ENCODE results near the gene TMEM131L.
"Not testable (repeated sequence)": the region's sequence is repeated elsewhere in the genome, so short reads cannot be mapped to it uniquely, and the experiment has no call there.

Gene TMEM131L, protein sequence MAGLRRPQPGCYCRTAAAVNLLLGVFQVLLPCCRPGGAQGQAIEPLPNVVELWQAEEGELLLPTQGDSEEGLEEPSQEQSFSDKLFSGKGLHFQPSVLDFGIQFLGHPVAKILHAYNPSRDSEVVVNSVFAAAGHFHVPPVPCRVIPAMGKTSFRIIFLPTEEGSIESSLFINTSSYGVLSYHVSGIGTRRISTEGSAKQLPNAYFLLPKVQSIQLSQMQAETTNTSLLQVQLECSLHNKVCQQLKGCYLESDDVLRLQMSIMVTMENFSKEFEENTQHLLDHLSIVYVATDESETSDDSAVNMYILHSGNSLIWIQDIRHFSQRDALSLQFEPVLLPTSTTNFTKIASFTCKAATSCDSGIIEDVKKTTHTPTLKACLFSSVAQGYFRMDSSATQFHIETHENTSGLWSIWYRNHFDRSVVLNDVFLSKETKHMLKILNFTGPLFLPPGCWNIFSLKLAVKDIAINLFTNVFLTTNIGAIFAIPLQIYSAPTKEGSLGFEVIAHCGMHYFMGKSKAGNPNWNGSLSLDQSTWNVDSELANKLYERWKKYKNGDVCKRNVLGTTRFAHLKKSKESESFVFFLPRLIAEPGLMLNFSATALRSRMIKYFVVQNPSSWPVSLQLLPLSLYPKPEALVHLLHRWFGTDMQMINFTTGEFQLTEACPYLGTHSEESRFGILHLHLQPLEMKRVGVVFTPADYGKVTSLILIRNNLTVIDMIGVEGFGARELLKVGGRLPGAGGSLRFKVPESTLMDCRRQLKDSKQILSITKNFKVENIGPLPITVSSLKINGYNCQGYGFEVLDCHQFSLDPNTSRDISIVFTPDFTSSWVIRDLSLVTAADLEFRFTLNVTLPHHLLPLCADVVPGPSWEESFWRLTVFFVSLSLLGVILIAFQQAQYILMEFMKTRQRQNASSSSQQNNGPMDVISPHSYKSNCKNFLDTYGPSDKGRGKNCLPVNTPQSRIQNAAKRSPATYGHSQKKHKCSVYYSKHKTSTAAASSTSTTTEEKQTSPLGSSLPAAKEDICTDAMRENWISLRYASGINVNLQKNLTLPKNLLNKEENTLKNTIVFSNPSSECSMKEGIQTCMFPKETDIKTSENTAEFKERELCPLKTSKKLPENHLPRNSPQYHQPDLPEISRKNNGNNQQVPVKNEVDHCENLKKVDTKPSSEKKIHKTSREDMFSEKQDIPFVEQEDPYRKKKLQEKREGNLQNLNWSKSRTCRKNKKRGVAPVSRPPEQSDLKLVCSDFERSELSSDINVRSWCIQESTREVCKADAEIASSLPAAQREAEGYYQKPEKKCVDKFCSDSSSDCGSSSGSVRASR (N-terminal part only)

DNA sequence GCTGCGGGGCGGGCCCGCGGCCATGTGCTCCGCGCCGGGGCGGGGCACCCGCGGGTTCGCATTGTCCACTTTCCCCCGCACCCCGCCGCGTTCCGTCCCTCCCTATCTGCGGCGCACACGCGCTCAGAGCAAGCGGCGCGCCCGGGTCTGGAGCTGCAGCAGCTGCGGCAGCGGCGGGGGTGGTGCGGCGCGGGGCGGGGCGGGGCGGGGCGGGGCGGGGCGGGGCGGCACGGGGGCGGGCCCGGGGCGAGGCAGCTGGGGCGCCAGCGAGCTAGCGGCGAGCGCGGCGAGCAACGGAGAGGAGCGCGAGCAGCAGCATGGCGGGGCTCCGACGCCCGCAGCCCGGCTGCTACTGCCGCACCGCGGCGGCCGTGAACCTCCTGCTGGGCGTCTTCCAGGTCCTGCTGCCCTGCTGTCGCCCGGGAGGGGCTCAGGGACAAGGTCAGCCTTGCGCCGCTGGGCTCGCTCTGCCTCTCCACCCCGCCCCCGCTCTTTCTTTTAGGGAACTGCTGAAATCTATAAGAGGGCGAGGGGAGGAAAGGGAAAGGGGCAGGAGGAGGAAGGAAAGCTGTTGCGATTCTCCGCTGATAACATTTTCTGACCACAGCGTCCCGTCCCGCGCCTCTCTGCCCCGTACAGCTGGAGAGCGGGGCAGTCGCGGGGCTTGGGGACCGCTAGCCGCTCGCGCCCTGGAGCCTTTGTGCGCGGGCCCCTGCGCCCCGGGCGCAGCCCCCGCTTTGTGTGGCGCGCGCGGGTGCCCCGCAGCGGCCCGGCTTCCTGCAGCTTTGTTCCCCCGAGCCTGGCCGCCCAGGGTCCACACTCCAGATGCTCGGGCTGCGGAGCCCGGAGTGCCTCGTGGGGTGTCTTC, at the start of gene TMEM131L:
Gene TMEM131L, plus strand, starts transcription at position 280 of the 868 bp plus-strand sequence. Its CDS starts 38 bp downstream, at position 318.
- DNase-seq (ENCODE audit: low spot score), result peak; percentile 27

DNA sequence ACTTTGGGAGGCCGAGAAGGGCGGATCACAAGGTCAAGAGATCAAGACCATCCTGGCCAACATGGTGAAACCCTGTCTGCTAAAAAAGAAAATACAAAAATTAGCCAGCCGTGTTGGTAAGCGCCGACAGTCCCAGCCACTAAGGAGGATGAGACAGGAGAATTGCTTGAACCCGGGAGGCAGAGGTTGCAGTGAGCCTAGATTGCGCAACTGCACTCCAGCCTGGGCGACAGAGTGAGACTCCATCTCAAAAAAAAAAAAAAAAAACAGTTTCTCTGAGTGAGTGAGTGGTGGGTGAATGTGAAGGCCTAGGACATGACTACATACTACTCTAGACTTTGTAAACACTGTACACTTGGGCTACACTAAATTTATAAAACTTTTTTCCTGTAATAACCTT, 49.7 kb upstream of the TMEM131L start:
- not testable (repeated sequence) for DNase-seq (ENCODE audit: low spot score)

DNA sequence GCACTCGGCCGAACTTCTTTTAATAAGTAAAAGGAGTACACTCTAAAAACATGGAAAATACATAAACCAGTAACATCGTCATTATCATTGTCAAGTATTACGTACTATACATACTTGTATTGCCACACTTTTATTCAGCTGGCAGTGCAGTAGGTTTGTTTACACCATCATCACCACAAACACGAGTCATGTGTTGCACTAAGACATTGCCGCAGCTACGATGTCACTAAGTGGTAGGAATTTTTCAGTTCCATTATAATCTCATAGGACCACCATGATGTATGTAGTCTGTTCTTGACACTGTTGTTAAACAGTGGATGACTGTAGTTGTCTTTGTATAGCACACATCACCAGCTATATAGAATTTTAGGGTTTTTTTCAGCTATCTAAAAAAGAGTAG, 48.0 kb upstream of the TMEM131L start:
- no peak for DNase-seq (ENCODE audit: low spot score)

DNA sequence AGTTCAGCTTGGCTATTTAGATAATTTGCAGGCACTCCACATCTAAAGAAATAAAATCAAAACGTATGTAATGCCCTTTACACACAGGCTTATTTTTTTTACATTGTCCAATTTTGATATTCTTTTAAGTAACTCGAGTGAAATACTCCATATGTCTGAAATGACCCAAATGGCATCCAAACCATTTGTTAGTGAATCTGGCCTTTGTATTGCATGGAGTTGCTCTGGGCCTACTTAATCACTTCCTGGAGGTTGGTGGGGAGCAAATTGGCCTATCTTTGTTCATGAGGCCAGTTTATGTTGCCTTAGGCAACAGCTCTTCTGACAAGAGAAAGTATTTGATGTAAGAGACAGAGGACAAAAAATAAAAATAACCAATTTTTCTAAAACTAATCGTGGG, 47.6 kb upstream of the TMEM131L start:
- no peak for DNase-seq (ENCODE audit: low spot score)

DNA sequence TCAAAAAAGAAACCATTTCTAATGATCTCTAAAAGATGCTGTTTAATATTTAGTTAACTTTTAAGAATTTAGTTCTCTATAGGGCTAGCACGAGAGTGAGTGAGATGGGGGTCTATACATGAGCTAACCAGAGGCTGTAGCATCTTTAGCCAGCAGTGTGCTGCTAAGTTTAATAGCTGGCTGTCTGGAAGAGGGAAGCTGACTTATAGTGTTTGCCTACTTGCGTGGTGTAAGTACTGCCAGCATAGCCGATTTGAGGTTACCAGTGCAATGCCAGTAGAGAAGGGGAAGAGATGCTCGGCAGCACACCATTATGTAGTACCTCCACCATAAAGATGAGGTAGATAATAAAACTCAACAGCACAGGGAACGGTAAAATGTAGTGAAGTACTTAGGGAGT, 47.1 kb upstream of the TMEM131L start:
- no peak for DNase-seq (ENCODE audit: low spot score)

DNA sequence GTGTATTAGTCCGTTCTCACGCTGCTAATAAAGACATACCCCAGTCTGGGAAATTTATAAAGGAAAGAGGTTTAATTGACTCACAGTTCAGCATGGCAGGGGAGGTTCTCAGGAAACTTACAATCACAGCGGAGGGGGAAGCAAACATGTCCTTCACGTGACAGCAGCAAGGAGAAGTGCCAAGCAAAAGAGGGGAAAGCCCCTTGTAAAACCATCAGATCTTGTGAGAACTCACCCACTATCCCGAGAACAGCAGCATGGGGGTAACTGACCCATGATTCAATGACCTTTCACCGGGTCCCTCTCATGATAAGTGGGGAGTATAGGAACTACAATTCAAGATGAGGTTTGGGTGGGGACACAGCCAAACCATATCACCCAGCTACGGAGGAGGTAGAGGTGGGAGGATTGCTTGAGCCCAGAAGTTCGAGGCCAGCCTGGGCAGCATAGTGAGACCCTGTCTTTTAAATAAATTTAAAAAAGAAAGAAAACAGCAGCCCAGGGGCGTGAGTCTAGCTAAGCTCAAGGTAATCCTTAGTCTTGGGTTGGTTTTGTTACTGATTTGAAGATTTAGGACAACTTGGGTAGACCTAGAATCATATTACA, 46.4 kb upstream of the TMEM131L start:
- no peak for DNase-seq (ENCODE audit: low spot score)

DNA sequence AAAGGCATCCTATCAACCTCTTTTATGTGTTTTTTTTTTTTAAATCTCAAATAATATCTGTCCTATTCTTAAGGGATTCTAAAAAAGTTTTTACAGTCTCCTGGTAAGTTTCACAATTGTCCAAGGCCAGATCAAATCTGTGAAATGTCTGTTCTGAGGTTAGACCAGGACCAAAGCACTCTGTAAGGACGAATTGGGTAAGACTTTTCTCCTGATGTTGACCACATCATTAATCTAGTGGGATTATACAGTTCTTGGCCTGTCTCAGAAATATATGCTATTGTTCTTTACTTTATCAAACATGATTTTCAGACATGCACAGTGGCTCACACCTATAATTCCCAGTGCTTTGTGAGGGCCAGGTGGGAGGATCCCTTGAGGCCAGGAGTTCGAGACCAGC, 45.8 kb upstream of the TMEM131L start:
- no peak for DNase-seq (ENCODE audit: low spot score)

DNA sequence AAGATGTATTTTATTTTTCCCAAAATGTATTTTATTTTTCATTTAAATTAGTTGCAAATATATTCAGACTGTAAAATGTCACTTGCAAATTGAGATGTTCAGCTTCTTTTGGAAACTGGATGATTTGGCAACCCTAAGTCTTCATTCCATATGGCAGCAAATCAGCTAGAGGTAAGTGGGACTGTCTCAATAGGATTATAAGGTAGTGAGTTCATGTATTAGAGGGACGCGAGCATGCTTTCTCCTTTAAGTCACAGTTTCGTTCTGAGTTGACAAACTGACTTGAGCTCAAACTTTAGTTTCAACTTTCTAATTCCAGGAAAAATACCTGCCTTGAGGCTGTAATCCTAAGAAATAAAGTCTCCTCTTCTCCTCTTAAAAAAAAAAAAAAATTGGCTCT, 44.2 kb upstream of the TMEM131L start:
- DNase-seq (ENCODE audit: low spot score), result no peak

DNA sequence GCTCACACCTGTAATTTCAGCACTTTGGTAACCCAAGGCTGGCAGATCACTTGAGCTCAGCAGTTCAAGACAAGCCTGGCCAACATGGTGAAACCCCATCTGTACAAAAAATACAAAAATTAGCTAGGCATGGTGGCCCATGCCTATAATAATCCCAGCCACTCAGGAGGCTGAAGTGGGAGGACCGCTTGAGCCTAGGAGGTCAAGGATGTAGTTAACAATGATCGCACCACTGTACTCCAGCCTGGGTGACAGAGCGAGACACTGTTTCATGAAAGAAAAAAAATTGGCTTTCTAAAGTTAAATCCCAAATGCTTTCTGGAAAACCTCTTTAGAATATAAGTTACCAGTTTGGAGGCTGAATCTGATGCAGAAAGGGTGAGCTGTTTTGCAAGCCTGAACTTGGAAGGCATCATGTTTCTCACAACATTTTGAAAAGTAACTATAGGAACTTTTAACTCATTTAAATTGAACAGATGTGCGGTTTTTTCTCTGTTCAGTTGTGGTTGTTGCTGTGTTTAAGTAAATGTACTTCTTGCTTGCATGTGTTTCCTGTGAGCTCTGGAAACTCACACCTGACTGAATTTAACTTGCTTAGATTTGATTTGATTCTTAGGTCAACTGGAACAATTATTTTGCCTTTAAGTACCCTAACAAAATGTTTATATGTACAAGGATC, 39.8 kb upstream of the TMEM131L start:
- DNase-seq (ENCODE audit: low spot score), result no peak

DNA sequence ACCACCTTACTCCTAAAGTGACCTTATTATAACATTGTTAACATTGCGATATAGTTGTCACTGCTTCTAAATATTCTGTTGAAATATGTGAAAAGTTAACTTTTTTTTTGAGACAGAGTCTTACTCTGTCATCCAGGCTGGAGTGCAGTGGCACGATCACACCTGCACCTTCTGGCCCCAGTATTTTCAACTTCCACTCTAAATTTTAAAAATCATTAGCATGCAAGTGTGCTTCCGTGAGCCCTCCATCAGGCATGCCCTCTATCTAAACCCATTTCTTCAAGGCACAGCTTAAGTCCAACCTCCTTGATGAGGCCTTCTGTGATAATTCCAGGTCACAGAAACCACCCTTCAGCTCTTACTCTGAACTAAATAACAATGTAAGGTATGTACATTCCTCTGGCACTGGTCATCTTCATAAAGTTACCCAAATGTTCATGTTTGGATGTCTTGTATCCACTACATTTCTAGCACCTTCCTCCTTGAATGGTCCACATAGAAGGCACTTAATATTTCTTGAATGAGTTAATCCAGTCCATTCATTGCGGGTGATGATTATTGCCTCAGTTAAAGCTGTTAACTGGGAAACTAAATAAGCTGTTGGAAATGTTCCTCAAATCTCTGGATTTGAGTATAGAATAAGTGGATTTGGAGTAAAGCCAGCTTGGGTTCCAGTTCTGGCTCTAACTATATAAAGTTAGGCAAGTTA, 38.6 kb upstream of the TMEM131L start:
- DNase-seq (ENCODE audit: low spot score), result no peak

DNA sequence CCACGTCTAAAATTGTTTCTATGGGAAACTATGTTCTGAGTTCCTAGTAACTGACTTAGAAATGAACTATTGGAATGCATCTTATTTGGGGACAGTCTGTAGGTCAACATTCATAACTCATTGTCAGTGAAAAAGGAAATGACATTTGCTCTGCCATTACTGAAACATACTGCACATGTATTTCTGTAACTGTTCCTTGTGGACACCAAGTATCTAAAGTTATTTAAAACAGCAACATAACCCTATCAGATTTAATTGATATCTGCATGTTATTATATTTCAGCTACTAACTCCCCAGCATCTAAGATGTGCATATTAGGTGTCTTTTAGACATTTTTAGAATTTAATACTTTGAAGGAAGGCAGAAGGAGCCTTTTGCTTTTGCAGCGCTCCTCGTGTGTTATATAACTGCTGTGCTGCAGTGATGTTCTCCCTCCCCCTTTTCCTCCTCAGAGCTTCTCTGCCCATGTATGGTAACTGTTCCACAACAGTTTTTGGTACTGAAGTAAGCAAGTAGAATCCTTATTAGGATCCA, 37.2 kb upstream of the TMEM131L start:
- DNase-seq (ENCODE audit: low spot score), result no peak

DNA sequence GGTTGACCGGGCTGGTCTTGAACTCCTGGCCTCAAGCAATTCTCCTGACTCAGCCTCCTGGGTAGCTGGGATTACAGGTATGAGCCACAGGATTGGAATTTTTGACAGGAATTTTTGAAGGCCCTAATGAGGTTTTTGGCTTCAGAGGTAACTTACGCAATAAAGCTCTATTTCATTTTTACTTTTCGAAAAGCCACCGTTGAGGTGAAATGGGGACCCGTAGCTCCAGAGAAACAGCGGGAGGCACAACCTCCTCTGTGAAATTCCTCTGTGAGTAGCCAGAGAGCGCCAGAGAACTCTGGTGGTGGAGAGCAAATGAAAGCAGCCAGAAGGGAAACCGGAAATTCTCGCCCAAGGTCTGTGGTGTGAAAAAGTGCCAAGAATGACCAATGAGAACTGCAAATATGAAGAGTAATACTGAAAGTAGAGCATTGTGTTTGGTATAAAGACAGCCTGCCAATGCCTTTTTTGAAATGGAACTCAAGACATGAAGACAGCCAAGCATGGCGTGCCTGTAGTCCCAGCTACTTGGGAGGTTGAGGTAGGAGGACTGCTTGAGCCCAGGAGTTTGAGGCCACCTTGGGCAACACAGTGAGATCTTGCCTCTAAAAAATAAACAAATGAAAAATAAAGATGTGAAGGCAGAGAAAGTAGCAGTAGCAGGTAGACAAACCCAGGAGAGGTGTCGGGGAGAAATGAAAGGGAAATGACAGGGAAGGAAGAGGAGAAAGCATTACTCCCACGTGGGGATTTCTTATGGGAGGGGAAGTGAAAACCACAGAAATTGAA, 33.0 kb upstream of the TMEM131L start:
- peak; percentile 22 for DNase-seq (ENCODE audit: low spot score)

DNA sequence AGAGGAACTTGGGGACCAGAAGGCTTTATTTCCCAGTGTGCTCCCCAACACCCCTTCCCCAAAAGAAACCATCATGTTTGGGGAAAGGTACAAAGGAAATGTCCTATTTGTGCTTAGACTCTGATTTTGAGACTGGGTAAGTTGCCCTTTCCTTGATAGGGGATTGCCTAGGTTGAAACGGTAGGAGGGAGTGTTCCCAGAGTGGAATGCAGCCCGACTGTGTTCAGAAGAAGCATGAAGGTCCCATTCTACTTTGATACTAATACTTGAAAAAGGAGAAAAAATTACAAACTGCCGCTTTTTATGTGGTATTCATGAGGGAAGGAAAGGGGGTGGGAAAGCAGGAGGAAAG, 32.4 kb upstream of the TMEM131L start:
- DNase-seq (ENCODE audit: low spot score), result no peak

DNA sequence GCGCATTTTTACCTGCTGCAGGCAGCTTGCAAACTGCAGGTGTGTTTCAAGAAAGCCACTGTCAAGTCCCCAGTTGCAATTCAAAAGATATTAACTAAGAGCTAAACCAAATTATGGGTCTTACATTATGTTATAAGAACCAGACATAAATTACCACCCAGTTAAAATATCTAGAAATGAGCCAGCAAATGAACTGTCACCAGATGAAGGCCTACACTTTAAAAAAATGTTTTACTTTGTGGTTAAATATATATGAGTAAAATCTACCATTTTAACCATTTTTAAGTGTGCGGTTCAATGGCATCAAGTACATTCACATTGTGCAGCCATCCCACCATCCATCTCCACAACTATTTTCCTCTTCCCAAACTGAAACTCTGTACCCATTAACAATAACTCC, 32.0 kb upstream of the TMEM131L start:
- no peak for DNase-seq (ENCODE audit: low spot score)

DNA sequence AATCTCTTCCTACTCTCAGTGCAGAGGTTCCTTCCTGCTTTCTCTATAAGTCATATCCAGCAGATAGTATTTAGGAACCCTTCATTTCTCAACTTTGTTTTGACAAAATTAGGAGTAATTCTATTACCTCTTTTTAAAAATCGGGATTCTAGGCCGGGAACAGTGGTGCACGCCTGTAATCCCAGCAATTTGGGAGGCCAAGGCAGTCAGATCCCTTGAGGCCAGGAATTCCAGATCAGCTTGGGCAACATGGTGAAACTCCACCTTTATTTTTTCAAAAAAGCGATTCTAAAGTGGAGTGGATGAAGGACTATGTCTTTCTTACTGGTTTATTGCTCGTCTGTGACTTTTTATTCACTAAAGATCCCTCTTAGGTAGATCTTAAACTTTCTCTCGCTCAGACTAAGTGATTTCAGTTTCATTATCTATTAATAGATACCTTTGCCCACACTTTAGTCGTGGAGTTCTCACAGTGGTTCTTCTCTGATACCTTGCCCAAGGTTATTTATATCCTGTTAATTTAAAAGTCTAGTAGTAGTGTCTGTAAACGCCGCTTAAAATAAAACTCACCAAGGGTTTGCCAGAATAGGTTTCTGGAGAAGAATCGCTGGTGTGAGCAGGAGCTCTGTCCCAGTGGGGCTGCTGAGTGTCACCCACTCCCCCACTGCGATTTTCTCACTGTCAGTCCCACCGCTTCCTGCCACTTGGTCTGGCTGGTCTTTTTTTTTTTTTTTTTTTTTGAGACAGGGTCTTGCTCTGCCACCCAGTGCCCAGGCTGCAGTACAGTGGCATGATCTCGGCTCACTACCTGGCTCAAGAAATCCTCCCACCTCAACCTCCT, 27.0 kb upstream of the TMEM131L start:
- DNase-seq (ENCODE audit: low spot score), result no peak

DNA sequence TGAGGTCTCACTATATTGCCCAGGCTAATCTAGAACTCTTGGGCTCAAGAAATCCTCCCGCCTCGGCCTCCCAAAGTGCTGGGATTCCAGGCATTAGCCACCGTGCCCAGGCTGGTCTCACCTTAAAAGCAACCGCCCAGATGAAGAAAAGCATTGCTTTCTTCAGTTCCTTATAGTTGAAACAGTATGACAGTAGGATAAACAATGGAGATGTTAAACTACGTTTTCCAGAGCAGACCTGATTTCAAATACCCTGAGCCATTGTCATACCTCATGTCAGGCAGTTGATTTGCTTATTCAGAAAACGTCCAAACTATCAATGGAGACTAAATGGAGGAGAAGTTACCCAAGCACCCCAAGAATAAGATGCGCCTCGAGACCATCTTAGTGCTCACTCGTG, 26.3 kb upstream of the TMEM131L start:
- DNase-seq (ENCODE audit: low spot score), result no peak

DNA sequence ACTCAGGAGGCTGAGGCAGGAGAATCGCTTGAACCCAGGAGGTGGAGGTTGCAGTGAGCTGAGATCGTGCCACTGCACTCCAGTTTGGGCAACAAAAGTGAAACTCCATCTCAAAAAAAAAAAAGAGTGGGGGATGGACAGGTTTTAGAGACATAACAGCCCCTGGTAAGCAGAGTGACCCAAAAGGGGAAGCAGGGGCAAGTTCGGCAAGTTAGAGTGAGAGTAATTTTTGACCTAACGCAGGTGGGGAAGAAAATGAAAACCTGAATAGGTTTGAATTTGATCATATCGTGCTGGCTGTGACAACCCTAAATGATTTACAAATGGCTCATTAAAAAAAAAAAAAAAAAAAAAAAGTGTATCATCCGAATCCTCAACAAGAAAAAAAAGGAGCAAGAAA, 25.7 kb upstream of the TMEM131L start:
- no peak for DNase-seq (ENCODE audit: low spot score)

Data from cerebellar cortex (tissue), 1 donor.